HCT116 (cell line): ENCODE results near the gene KCNMB2. TPM values are rescaled to one million over a fixed set of nuclear protein-coding genes. Genes with fewer than 3 reads are reported as not detected.

ENCODE experiments used
- ATAC-seq: fragments of 200-7000 bp; cut with Tn5 transposase; 2 replicates; pipeline ENCODE4 v1.9.1; 2020; ENCODE audit warnings: mild to moderate bottlenecking, moderate library complexity
- BruUV-seq: library from RNA; stranded (reverse); fragments of 400-500 nt; replicated peaks from 2 replicates; lab custom pipeline; 2021; lab: Mats Ljungman, UMichigan
- CTCF ChIA-PET: fragments of 300-600 bp; sonication (Branson Sonifier 250); formaldehyde crosslinking; loops from one replicate; lab custom pipeline; 2021; ENCODE audit warnings: antibody characterized with exemption; lab: Charles Lee
- POLR2A ChIA-PET: fragments of 300-600, 350-600 bp; sonication (Branson Sonifier 250); formaldehyde crosslinking; loops from one replicate; lab custom pipeline; 2021; ENCODE audit warnings: antibody characterized with exemption; lab: Charles Lee
- RAD21 ChIA-PET, 2 experiments: fragments of 300-600 bp; sonication (Branson Sonifier 250); formaldehyde crosslinking; loops; one replicate each; lab custom pipeline; 2023; ENCODE audit warnings: low total read pairs in 2 of 2; ENCODE audit not compliant: uncharacterized antibody in 2 of 2, unreplicated experiment in 2 of 2, low non-redundant PET in 1 of 2; lab: Charles Lee
- DNase-seq: peaks from one replicate; pipeline ENCODE4 v3.0.0-alpha.2; 2010; ENCODE audit warnings: low read depth, low spot score
- H2AFZ ChIP-seq: fragments of 200-600 bp; shearing (Covaris generic), sonication (generic); 2 replicates; pipeline ENCODE4 v1.6.1; 2017; ENCODE audit warnings: low read depth, mixed run types, mixed read lengths, antibody characterized with exemption, low read length; ENCODE audit not compliant: poor library complexity, severe bottlenecking
- H3K27ac ChIP-seq: 2 replicates; pipeline ENCODE4 v1.5.1; 2012; ENCODE audit warnings: low read depth, low read length
- H3K27me3 ChIP-seq: fragments of 200-600 bp; sonication (generic); 2 replicates; pipeline ENCODE4 v1.6.1; 2016; ENCODE audit warnings: mixed run types, low read length, mixed read lengths; ENCODE audit not compliant: insufficient read depth
- H3K36me3 ChIP-seq, 2 experiments: fragments of 200-500 bp in 1 of 2; fragments of 200-600 bp in 1 of 2; sonication (Bioruptor generic) in 1 of 2; sonication (generic) in 1 of 2; 2 replicates each; pipeline versions ENCODE4 v1.5.1 to v1.6.1; 2014 to 2016; ENCODE audit warnings: low read length in 2 of 2, inconsistent platforms in 1 of 2, mixed read lengths in 1 of 2, mixed run types in 1 of 2; ENCODE audit not compliant: insufficient read depth in 2 of 2, control insufficient read depth in 1 of 2
- H3K4me1 ChIP-seq, 2 experiments: fragments of 200-600 bp in 1 of 2; sonication (generic) in 1 of 2; 2 replicates each; pipeline versions ENCODE4 v1.5.1 to v1.6.1; 2012 to 2017; ENCODE audit warnings: low read length in 2 of 2, inconsistent platforms in 1 of 2, mild to moderate bottlenecking in 1 of 2, mixed read lengths in 1 of 2, mixed run types in 1 of 2, moderate library complexity in 1 of 2; ENCODE audit not compliant: insufficient read depth in 2 of 2, control insufficient read depth in 1 of 2
- H3K4me2 ChIP-seq: fragments of 200-600 bp; sonication (generic); 2 replicates; pipeline ENCODE4 v1.6.1; 2017; ENCODE audit warnings: mixed run types, low read length, mixed read lengths
- H3K4me3 ChIP-seq, 2 experiments: fragments of 200-600 bp in 1 of 2; sonication (generic) in 1 of 2; replicated peaks in 1 of 2; 2 replicates each; pipeline ENCODE4 v1.5.1; 2011 to 2016; ENCODE audit warnings: low read length in 2 of 2, control low read depth in 1 of 2, low read depth in 1 of 2, mild to moderate bottlenecking in 1 of 2, mixed read lengths in 1 of 2, mixed run types in 1 of 2
- H3K79me2 ChIP-seq: fragments of 200-600 bp; sonication (generic); 2 replicates; pipeline ENCODE4 v1.6.1; 2017; ENCODE audit warnings: mild to moderate bottlenecking, mixed run types, low read length, moderate library complexity, mixed read lengths; ENCODE audit not compliant: insufficient read depth
- H3K9ac ChIP-seq: fragments of 200-600 bp; sonication (generic); 2 replicates; pipeline ENCODE4 v1.6.1; 2016; ENCODE audit warnings: low read length, mixed read lengths
- H3K9me2 ChIP-seq: fragments of 200-600 bp; sonication (generic), shearing (Covaris generic); 2 replicates; pipeline ENCODE4 v1.6.1; 2017; ENCODE audit warnings: mixed run types, mild to moderate bottlenecking, moderate library complexity; ENCODE audit not compliant: insufficient read depth
- H3K9me3 ChIP-seq, 2 experiments: fragments of 200-500 bp in 1 of 2; fragments of 200-600 bp in 1 of 2; sonication (Bioruptor generic) in 1 of 2; sonication (generic) in 1 of 2; 2 replicates each; pipeline ENCODE4 v1.6.1; 2014 to 2017; ENCODE audit warnings: low read length in 2 of 2, mixed read lengths in 2 of 2, inconsistent platforms in 1 of 2, low read depth in 1 of 2, mild to moderate bottlenecking in 1 of 2, mixed run types in 1 of 2, moderate library complexity in 1 of 2; ENCODE audit not compliant: control insufficient read depth in 1 of 2, insufficient read depth in 1 of 2
- H4K20me1 ChIP-seq: fragments of 200-600 bp; sonication (generic), shearing (Covaris generic); 2 replicates; pipeline ENCODE4 v1.6.1; 2017; ENCODE audit warnings: mixed run types, mild to moderate bottlenecking, moderate library complexity; ENCODE audit not compliant: insufficient read depth
- ATF3 ChIP-seq: IDR thresholded peaks from 2 replicates; pipeline ENCODE4 v1.6.1; 2012
- CTCF ChIP-seq, 3 experiments: fragments of 200-600 bp in 1 of 3; sonication (generic) in 1 of 3; IDR thresholded peaks in 2 of 3; conservative IDR thresholded peaks in 1 of 3; 2 replicates each; pipeline ENCODE4 v1.5.1; 2012 to 2017; ENCODE audit warnings: low read depth in 2 of 3, low read length in 2 of 3, antibody characterized with exemption in 1 of 3, borderline replicate concordance in 1 of 3, control low read depth in 1 of 3, mild to moderate bottlenecking in 1 of 3, mixed read lengths in 1 of 3, mixed run types in 1 of 3, moderate library complexity in 1 of 3; ENCODE audit not compliant: insufficient read depth in 1 of 3
- EZH2 ChIP-seq: fragments of 200-600 bp; sonication (generic); IDR thresholded peaks from 2 replicates; pipeline ENCODE4 v1.6.1; 2017; ENCODE audit warnings: antibody characterized with exemption, mixed run types
- FOSL1 ChIP-seq: IDR thresholded peaks from 2 replicates; pipeline ENCODE4 v1.6.1; 2012; ENCODE audit warnings: low read depth
- POLR2AphosphoS5 ChIP-seq: IDR thresholded peaks from 2 replicates; pipeline ENCODE4 v1.6.1; 2011; ENCODE audit warnings: mild to moderate bottlenecking, low read depth, low read length, moderate library complexity
- RAD21 ChIP-seq: IDR thresholded peaks from 2 replicates; pipeline ENCODE4 v1.6.1; 2012; ENCODE audit warnings: low read depth, mild to moderate bottlenecking
- REST ChIP-seq: IDR thresholded peaks from 2 replicates; pipeline ENCODE4 v1.6.1; 2012; ENCODE audit warnings: low read depth
- TCF7L2 ChIP-seq: IDR thresholded peaks from 2 replicates; pipeline ENCODE4 v1.7.0; 2011; ENCODE audit warnings: borderline replicate concordance, inconsistent platforms; ENCODE audit not compliant: insufficient read depth, insufficient read length; ENCODE audit errors: extremely low read depth
- ZBTB33 ChIP-seq: IDR thresholded peaks from 2 replicates; pipeline ENCODE4 v1.6.1; 2011; ENCODE audit warnings: mild to moderate bottlenecking, low read length, moderate library complexity; ENCODE audit not compliant: insufficient replicate concordance; ENCODE audit errors: extremely low read depth
- intact Hi-C: fragments of 100-400 bp; cut with micrococcal nuclease; formaldehyde crosslinking; loops from 2 replicates; pipeline ENCODE4 v1.10.0; 2022
- total RNA-seq: library from RNA; stranded (reverse); gene quantifications from one replicate; pipeline ENCODE4 v1.2.1, GENCODE V29; 2021; ENCODE audit not compliant: unreplicated experiment

KCNMB2 gene
- total RNA-seq, 1 experiment from 2014 or later, result not detected

- TF ChIP-seq ZBTB33 (no peak), POLR2AphosphoS5 (no peak)
Observed at GRCh38 chr3:178492491-178492890, 43.7 kb upstream of the KCNMB2 start (continued).

- RAD21 ChIA-PET, result no interaction called here
- TF ChIP-seq FOSL1 (no peak), TCF7L2 (no peak), CTCF (IDR thresholded peaks at IDR 0.05 in 2 of 3, conservative IDR thresholded peaks at IDR 0.05 in 1 of 3; ENCODE audit: borderline replicate concordance in 1 of 3, insufficient read depth in 1 of 3, low read depth in 2 of 3, low read length in 2 of 3) (no peak), RAD21 (no peak), ATF3 (no peak), REST (no peak), EZH2 (no peak)
Observed at GRCh38 chr3:178494386-178494785, 41.9 kb upstream of the KCNMB2 start.

More at GRCh38 chr3:178494386-178494785, 41.9 kb upstream of the KCNMB2 start:
- no peak for ATAC-seq
- Histone ChIP-seq H2AFZ (no peak overlapping the region), H3K9me3 (no peaks in the 10 kb centered on the region), H3K27ac (no peak overlapping the region), H3K36me3 (no peaks in the 10 kb centered on the region), H3K27me3 (no peaks in the 10 kb centered on the region), H3K4me1 (no peaks in the 10 kb centered on the region), H3K9ac (no peak overlapping the region), H4K20me1 (no peaks in the 10 kb centered on the region), H3K79me2 (no peaks in the 10 kb centered on the region), H3K9me2 (no peaks in the 10 kb centered on the region), H3K4me2 (no peak overlapping the region), H3K4me3 (no peak overlapping the region)
- CTCF ChIA-PET, result no interaction called here
- intact Hi-C loops, result no loop called here
- no TSS peak for BruUV-seq
- POLR2A ChIA-PET, result no interaction called here
- no peak for DNase-seq
